KOPT-K1 (cell line): Measurements from ENCODE around the gene ERP27.

ENCODE experiments used
- H3K27ac ChIP-seq: fragments of 200-600 bp; sonication (generic); 2 replicates; pipeline ENCODE4 v1.5.1; 2016; ENCODE audit warnings: antibody characterized with exemption, mild to moderate bottlenecking, low read depth, low read length; ENCODE audit not compliant: poor library complexity, severe bottlenecking
- H3K36me3 ChIP-seq: fragments of 200-600 bp; sonication (generic); 2 replicates; pipeline ENCODE4 v1.5.1; 2017; ENCODE audit warnings: antibody characterized with exemption, mild to moderate bottlenecking, low read length, moderate library complexity; ENCODE audit not compliant: insufficient read depth
- H3K9me3 ChIP-seq: fragments of 200-600 bp; sonication (generic); 2 replicates; pipeline ENCODE4 v1.5.1; 2017; ENCODE audit warnings: antibody characterized with exemption, low read length, mild to moderate bottlenecking; ENCODE audit not compliant: insufficient read depth, poor library complexity, severe bottlenecking

ERP27 gene

DNA sequence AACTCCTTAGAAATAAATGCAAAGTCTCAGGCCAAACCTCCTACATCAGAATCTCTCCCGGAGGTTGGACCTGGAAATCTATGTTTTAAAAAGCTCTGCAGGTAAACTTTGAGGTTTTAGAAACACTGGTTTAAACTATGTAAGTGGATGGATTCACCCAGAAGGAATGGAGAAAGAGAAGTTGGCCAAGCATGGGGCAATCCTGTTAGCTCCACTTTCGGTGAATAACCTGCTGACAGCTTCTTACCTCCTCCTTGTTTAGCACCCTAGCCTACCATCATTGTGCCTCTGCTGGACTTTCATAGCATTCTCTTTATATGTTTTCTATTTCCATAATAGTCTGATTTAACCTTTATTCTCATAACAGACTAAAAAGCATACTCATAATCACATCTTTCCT lies 26.1 kb upstream of the ERP27 start:
- Histone ChIP-seq H3K9me3 (no peaks in the 10 kb centered on the region), H3K27ac (peak overlapping the region; percentile 99), H3K36me3 (peaks cover 7% of the 10 kb centered on the region; the same call in 1 of the 2 replicates)

DNA sequence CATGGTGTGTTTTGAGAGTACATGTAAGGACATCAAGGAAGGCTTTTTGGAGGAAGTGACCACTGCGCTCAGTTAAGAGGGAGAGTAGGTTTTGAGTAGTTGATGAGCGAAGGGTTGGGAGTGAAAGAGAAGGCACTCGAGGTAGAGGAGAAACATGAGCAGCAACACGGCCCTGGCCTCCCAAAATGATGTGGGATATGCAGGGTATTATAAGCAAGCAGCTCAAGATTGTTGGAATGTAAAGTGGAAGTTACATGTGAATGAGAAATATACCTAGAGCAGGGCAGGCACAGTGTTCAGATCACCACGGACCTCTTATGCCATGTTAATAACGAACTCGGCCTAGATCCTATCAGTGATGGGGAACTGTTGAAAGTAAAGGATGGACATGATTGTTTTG lies 25.2 kb upstream of the ERP27 start:
- H3K36me3 ChIP-seq, result peaks cover 16% of the 10 kb centered on the region
- H3K27ac ChIP-seq, result peak overlapping the region; percentile 99
- H3K9me3 ChIP-seq, result no peaks in the 10 kb centered on the region

DNA sequence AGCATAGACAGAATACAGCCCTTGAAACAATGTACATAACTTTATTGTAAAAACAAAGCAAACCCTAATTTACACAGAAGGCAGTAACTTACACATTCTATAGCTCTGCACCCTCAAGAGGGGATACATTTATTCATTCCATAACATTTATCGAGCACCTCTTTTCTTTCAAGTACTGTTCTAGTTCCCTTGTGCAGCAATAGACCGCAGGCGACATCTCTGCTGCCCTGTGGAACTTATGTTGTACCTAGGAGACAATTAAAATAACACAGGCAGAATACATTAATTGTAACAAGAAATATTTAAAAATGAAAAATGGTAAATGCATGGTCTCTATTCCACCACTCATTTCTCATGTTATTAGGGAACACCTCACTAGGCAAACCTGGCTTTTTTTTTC lies 24.5 kb upstream of the ERP27 start:
- Histone ChIP-seq H3K9me3 (no peaks in the 10 kb centered on the region), H3K27ac (peak overlapping the region; percentile 99), H3K36me3 (peaks cover 23% of the 10 kb centered on the region)

DNA sequence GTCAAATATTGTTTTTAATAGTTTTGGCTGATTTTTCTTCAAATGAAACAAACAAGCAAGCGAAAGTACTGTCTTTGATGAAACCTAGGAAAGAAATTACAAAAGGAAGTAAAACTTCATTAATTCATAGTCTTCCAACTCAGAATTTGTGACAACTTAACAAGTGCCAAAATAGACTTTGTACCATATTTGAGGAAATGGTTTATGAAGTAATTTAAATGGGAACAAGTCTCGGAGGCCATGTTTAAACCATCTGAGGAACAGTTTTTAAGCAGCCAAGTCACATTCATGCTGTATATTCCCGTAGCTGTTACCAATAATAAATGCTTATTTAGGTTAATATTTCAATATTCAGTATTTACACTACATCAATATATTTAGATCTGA lies 23.8 kb upstream of the ERP27 start:
- peaks cover 29% of the 10 kb centered on the region for H3K36me3 ChIP-seq
- peak overlapping the region; percentile 99 for H3K27ac ChIP-seq
- no peaks in the 10 kb centered on the region for H3K9me3 ChIP-seq

DNA sequence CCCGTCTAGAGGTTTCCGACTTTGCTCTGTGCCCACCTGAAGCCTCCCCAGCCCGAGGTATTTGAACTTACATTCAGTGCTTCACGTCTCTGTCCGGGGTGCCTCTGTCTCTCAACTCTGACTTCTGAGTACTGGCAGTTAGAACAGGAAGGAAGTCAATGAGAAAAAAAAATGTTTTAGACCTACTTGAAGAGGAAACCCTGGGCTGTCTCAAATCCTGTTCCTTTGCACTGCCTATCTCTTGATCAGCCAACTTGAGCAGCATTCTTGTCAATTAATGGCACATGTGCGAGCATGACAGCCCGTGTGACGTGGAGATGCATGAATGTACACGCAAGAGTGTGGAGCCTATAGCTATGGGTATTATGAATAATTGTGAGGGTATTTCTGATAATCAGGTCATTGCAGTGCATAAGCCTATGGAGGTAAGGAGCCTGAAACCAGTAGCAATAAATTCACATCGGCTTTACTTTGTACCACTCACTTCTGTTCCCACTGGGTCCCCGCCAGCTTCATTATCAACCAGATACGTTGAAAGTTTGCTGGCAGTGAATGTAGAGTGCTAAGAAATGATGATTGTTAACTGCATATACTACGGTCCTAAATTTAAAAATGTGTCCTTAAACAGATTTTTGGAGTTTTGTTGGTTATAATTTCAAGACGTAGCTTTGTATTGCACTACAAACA lies 23.3 kb upstream of the ERP27 start, which contains the start of gene ARHGDIB:
ARHGDIB (minus strand) TSS at position 136 of the 687 bp plus-strand sequence. CDS start 10,889 bp downstream, outside the sequence.
- peaks cover 35% of the 10 kb centered on the region for H3K36me3 ChIP-seq
- no peaks in the 10 kb centered on the region for H3K9me3 ChIP-seq
- peak within 1 kb of the TSS; percentile 99 for H3K27ac ChIP-seq

DNA sequence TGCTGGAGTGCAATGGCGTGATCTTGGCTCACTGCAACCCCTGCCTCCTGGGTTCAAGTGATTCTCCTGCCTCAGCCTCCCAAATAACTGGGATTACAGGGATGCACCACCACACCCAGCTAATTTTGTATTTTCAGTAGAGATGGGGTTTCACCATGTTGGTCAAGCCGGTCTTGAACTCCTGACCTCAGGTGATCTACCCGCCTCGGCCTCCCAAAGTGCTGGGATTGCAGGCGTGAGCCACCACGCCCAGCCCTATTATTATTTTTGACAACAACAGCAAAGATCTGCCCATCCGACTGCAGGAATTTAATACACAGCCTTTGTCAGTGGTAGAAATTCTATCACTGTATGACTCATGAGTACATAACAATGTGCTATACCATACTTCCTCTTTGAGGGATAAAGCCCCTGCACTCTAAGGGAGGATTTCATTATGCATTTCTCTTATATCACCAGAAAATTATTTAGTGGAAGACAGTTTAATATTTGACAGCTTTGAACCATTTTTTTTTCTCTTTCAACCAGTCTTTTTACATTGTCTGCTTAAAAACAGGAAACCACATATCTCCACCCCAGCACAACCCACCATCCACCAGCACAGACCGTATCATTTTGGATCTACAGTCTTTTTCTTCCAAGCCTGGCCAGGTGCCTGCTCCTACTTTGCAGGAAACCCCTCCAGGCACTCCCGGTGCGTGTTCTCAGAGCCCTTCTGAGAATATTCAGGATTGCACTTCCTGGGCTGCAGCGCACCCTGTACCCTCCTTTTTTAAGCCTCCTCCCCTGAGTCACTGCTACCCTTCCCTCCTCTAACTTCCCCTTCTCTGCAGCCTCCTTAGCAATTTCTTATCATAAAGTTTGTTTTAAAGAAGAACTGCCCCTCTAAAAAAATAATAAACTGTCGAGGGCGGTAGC lies 22.5 kb upstream of the ERP27 start:
- H3K9me3 ChIP-seq, result no peaks in the 10 kb centered on the region
- peaks cover 43% of the 10 kb centered on the region for H3K36me3 ChIP-seq
- H3K27ac ChIP-seq, result peak overlapping the region; percentile 99

DNA sequence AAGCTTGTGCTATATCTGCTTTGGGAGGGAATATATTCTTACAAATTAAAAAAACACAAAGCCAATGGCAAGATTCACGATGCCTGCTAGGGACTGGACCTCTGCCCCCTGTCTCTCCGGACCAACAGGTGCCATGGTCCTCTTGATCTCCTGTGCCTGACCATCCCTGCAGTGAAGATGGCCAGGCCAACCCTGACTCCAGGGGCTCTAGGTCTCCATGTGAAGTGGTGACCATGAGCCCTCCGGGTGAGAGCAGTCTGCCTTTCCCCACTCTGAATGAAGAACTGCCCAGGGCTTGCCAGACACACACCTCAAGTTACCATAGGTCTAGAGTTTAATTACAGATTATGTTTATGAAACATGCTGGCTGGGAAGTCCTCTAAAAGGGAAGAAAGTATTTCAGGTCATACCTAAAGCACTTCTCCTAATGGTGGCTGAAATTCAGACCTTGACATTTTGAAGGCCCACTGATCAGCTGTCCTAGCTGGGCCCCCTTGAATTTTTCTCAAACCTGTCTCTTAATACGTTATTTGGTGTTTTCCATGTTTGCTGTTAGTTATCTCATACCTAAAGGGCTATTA lies 21.7 kb upstream of the ERP27 start:
- Histone ChIP-seq H3K9me3 (no peaks in the 10 kb centered on the region), H3K27ac (peak overlapping the region; percentile 99), H3K36me3 (peaks cover 47% of the 10 kb centered on the region)

DNA sequence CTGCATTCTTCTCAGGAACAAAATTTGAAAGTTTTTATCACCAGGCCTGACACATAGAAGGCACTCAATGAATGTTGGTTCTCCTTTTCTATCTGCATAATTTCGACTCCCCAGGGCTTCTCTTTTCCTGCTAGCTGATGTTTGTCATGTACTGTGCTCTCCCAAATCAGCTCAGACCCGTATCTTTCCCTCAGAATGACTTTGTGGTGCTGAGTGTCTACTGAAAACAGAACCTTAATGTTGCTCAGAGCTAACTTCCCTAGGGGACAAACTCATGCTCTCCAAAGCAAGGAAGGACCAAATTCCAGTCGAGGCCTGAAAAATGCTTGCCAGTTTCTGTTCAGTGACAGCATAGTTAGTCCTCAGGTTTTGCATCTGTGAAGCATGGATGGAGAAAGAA lies 21.1 kb upstream of the ERP27 start:
- peaks cover 49% of the 10 kb centered on the region for H3K36me3 ChIP-seq
- peak overlapping the region; percentile 99 for H3K27ac ChIP-seq
- no peaks in the 10 kb centered on the region for H3K9me3 ChIP-seq

DNA sequence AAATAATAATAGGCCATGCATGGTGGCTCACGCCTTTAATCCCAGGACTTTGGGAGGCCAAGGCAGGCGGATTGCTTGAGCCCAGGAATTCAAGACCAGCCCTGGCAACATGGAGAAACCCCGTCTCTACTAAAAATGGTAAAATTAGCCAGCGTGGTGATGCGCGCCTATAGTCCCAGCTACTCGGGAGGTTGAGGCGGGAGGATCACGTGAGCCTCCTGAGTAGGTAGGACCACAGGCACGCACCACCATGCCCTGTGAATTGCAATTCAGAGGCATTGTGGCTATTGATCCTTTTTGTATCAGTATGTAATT lies 20.7 kb upstream of the ERP27 start:
- Histone ChIP-seq H3K9me3 (no peaks in the 10 kb centered on the region), H3K27ac (peak overlapping the region; percentile 99), H3K36me3 (peaks cover 53% of the 10 kb centered on the region)

DNA sequence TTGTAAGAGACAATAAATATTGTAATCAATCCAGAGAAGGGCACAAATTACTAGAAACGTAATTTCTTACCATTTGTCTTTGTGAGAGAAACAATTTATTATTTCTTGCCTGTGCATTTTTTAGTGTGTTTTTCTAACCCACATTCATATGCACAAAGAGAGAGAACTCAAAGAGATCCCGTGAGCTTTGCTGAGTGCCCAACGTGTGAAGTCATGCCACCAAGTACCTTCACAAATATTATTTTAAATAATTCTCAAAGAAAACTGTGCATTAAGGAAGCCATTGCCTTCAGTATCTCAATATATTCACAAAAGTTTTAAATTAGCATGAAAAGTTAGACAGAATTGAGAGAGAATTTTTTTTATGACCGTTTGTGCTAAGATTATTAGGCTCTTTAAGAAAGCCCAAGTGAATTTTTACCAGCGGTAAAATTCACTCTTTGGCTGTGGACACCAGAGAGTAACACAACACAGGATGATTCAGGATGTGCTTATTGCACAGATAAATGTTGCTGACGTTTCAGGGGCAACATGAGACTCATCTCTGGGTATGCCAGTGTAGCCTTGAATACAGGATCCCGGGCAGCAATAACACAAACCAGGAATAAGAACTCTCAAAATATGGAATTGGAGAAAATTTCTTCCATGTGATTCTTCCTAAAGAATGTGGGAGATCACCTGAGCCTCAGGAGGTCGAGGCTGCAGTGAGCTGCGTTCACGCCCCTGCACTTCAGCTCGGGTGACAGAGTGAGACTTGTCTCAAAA lies 20.2 kb upstream of the ERP27 start:
- H3K36me3 ChIP-seq, result peaks cover 58% of the 10 kb centered on the region
- peak overlapping the region; percentile 99 for H3K27ac ChIP-seq
- H3K9me3 ChIP-seq, result no peaks in the 10 kb centered on the region

DNA sequence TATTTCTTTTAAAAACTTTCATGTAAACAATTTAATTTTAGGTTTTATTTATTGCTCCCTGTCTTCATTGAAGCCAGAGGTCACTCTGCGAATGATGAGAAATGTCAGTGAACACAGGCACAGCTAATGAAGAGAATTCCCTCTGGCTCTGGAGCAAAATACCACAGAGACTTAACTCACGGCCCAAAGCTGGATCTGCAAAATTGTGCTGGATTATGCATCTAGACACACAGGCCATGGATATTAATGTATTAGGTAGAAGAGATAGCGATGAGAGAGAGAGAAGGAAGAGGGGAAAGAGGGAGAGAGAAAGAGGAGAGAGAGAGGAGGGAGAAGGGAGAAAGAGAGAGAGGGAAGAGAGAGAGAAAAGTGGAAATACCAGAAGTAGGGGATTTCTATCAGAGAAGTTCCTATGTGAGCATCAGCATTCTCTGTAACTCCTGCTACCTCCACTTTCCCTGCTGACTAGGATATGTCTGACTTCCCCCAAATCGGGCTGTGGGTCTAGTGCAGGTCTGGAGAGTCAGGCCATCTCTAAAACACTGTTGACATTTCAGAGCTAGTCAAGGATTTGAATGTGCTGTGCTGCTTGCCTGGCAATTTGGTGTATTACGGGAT lies 19.3 kb upstream of the ERP27 start:
- H3K36me3 ChIP-seq, result peaks cover 67% of the 10 kb centered on the region
- H3K9me3 ChIP-seq, result no peaks in the 10 kb centered on the region
- H3K27ac ChIP-seq, result peak overlapping the region; percentile 99

DNA sequence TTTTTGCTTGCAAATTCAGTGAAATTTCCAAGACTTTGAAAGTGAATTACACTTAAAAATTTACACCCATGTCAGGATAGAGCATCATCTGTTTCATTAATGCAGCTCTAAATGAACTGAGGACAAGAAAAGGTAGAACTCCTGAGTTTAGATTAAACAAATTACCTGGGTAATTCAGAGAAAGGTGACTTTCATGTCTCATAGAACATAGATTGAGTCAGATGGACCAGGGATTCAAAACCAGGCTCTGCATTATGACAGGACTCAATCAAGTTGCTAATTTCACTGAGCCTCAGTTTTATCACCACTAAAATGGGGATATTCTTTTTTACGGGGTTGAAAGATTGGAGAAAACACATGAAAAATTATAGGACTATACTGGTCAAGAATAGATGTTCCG lies 18.6 kb upstream of the ERP27 start:
- H3K36me3 ChIP-seq, result peaks cover 73% of the 10 kb centered on the region
- peak overlapping the region; percentile 99 for H3K27ac ChIP-seq
- no peaks in the 10 kb centered on the region for H3K9me3 ChIP-seq

DNA sequence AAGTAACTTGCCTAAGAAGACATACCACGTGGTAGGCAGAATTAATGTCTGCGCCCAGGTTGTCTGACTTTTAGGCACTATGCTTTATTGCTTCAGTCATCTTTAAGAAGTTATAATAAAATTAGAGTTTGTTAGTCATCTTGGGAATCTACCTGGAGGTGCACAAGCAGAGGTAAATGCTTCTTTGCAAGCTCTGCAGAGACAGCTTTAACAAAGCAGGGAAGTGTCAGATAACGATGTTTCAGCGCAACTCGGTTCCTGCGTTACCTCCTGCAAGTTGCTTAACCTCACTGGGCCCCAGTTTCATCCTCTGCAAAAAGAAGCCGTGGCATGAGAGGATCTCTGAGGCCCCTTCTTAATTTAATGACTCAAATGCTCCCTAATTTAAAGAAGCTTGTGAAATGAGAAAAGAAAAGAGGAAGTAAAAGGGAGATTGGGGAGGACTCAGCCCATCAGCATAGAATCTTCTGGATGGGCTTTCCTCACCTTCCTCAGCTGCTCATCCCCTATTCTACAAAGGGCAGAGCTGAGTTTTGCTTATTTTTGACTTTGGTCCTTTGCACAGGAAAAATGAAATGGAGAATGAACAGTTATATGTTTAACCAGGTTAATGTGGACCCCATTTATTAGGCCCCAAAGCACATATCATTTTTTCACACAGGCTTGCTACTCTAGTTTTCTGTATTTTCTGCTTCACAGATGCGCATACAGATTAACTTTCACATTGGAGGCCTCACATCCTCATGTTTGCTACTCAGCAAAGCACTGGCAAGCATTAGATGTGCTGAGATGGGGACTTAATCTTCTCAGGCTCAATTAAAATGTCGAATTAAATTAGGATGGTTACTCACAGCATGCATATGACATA lies 17.9 kb upstream of the ERP27 start:
- H3K9me3 ChIP-seq, result no peaks in the 10 kb centered on the region
- peaks cover 79% of the 10 kb centered on the region for H3K36me3 ChIP-seq
- peak overlapping the region; percentile 99 for H3K27ac ChIP-seq

DNA sequence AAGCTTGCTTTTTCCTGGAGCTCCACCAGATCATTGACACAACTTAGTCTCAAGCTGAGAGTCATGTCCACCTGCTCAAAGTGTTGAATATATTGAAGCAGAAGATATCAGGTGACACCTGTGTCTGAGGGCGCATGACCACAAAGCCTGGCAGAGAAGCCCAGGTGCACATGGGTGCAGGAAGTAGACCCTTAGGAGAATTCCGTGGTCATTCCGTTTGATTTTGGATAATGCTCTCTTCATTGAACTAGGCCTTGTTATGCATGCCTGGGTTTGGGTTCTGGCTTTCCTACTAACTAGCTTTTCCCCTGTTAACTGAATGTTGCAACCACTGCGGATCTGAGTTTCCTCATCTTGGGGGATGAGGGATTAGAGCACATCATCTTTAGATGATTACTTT lies 15.9 kb upstream of the ERP27 start:
- Histone ChIP-seq H3K36me3 (peaks cover 90% of the 10 kb centered on the region), H3K27ac (peak overlapping the region; percentile 94), H3K9me3 (no peaks in the 10 kb centered on the region)
